Fibroblast of pulmonary artery (primary cell): Measurements from ENCODE around the gene KIR2DL1.
"Not testable (repeated sequence)": the region's sequence is repeated elsewhere in the genome, so short reads cannot be mapped to it uniquely, and the experiment has no call there.

ENCODE experiments used
- DNase-seq: peaks from one replicate; pipeline ENCODE4 v3.0.0-alpha.2; 2010; ENCODE audit warnings: low read depth
- H3K4me3 ChIP-seq: replicated peaks from 2 replicates; pipeline ENCODE4 v1.5.1; 2011; ENCODE audit warnings: low read depth, mild to moderate bottlenecking, control low read depth, low read length, moderate library complexity
- TF ChIP-seq, protein P1 (sequence below): IDR thresholded peaks from 2 replicates; pipeline ENCODE4 v1.5.1; 2011; ENCODE audit warnings: mild to moderate bottlenecking, control low read depth, low read length, inconsistent platforms; ENCODE audit errors: missing control alignments

The KIR2DL1 gene

DNA sequence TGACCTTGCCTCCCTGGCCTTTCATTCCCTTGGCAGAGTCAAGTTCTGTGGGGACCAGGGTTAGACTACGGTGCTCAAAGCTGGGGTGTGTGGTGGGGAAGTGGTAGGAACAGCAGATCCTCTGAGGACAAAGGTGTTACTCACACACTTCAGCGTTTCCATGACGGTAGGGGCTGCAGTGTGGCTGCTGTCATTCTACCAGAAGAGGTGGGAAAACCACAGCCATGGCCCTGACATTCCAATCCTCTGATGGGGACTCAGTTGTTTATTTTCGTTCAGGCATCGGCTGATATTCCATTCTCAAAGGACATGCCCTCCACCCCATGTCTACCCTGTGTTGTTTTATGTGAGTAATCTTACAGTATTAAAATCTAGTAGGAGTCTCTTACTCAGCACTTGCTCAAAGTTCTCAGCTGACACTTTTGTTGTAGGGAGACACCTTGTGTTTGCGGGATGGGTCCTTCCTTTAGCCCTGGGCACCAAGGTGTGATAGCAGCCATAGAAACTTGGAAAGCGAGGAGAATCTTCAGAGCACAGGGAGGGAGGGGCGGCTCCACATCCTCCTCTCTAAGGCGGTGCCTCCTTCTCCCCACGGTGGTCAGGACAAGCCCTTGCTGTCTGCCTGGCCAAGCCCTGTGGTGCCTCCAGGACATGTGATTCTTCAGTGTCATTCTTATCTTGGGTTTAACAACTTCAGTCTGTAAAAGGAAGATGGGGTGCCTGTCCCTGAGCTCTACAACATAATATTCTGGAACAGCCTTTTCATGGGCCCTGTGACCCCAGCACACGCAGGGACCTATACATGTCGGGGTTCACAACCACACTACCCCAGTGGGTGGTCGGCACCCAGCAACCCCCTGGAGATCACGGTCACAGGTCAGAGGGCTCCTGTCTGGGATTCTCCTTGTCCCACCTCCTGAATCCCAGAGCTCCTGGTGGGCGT, 1.7 kb downstream of the KIR2DL1 start:
- DNase-seq, H3K4me3 ChIP-seq: not testable (repeated sequence)

DNA sequence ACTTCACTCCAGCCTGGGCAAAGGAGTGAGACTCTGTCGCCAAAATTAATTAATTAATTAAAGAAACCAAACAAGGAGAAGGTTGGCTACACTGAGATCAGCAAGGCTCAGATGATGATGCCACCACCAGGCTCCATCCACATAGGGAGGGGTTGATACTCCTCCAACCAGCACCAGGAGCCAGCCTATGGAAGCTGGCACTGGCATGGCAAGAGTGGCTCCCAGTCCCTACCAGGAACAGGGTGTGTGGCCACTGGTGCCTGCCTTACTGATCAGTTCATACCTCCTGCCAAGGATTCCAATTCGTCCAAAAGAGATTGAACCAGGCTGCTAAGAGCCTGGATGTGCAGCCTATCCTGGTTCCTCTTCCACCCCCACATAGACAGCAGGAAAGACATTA, 3.1 kb downstream of the KIR2DL1 start:
- not testable (repeated sequence) for DNase-seq

DNA sequence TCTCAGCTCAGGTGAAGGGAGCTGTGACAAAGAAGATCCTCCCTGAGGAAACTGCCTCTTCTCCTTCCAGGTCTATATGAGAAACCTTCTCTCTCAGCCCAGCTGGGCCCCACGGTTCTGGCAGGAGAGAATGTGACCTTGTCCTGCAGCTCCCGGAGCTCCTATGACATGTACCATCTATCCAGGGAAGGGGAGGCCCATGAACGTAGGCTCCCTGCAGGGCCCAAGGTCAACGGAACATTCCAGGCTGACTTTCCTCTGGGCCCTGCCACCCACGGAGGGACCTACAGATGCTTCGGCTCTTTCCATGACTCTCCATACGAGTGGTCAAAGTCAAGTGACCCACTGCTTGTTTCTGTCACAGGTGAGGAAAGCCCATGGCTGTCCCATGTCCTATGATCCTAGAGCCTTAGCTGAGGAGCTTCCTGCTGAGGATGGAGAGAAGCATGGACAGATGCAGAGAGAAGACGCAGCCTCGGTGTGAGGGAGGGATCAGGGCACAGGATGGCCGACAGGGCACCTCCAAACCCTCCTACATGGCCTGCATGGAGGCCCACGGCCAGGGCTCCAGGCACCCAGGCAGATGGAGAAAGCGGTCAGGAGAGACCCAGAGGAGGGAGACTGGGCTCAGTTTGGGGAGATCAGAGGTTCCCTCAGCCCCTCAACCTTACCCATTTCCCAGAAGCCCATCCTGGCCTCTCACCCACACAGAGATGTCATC, 5.7 kb downstream of the KIR2DL1 start:
- not testable (repeated sequence) for DNase-seq, H3K4me3 ChIP-seq

More for the DNA sequence above, 3.1 kb downstream of the KIR2DL1 start:
- not testable (repeated sequence) for H3K4me3 ChIP-seq

DNA sequence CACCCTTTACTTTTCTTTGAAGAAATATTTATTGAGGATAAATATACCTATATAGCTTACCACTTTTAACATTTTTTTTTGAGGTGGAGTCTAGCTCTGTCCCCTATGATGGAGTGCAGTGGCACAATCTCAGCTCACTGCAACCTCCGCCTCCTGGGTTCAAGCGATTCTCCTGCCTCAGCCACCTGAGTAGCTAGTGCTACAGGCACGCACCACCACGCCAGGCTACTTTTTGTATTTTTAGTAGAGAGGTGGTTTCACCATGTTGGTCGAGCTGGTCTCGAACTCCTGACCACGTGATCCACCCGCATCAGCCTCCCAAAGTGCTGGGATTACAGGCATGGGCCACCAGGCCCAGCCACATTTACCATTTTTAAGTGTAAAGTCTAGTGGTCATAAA, 6.2 kb downstream of the KIR2DL1 start:
- DNase-seq, H3K4me3 ChIP-seq: not testable (repeated sequence)

DNA sequence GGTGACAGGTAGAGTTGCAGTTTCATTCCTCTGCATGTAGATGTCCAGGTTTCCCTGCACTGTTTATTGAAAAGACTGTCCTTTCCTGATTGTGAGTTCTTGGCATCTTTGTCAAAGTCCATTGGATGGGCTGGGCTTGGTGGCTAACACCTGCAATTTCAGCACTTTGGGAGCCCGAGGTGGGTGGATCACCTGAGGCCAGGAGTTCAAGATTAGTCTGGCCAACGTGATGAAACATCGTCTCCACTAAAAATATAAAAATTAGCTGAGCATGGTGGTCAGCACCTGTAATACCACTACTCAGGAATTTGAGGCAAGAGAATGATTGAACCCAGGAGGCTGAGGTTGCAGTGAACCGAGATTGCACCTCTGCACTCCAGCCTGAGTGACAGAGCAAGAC, 8.3 kb downstream of the KIR2DL1 start:
- not testable (repeated sequence) for DNase-seq, H3K4me3 ChIP-seq

DNA sequence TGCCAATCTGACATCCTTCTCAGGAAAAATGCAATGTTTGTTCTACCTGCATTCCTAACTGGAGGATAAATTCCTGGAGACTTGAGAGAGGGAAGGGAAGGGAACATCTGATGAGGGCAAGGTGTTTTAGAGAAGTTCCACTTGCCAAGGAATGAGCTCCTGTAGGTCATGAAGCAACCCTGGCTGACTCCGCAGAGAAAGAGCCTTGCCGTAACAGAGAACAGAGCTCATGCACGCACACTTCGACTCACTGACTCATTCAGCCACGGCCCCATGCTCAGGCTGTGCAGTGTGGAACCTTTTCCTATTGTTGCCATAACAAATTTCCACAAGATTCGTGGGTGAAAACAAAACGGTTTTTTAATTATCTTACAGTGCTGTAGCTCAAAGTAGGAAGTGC, 9.3 kb downstream of the KIR2DL1 start:
- DNase-seq, H3K4me3 ChIP-seq: not testable (repeated sequence)

DNA sequence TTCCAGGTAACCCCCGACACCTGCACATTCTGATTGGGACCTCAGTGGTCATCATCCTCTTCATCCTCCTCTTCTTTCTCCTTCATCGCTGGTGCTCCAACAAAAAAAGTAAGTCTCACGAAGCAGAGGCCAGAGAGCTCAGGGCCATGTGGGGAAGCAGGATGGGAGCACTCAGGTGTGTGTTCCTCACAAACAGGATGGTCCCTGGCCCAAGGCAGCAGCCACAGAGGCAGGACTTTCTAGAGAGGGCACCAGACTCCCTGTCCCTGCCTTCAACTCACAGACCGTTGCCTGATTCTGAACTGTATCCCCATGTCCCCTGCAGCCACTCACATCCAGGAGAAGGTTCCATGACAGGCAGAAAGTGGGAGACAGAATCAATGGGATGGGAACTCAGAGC, 13.3 kb downstream of the KIR2DL1 start:
- not testable (repeated sequence) for DNase-seq, H3K4me3 ChIP-seq

DNA sequence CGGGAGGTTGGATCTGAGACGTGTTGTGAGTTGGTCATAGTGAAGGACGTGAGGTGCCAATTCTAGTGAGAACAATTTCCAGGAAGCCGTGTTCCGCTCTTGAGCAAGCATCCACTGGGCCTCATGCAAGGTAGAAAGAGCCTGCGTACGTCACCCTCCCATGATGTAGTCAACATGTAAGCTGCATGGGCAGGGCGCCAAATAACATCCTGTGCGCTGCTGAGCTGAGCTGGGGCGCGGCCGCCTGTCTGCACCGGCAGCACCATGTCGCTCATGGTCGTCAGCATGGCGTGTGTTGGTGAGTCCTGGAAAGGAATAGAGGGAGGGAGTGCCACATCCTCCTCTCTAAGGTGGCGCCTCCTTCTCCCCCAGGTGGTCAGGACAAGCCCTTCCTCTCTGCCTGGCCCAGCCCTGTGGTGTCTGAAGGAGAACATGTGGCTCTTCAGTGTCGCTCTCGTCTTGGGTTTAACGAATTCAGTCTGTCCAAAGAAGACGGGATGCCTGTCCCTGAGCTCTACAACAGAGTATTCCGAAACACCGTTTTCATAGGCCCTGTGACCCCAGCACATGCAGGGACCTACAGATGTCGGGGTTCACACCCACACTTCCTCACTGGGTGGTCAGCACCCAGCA, 16.6 kb downstream of the KIR2DL1 start:
- not testable (repeated sequence) for H3K4me3 ChIP-seq, DNase-seq

DNA sequence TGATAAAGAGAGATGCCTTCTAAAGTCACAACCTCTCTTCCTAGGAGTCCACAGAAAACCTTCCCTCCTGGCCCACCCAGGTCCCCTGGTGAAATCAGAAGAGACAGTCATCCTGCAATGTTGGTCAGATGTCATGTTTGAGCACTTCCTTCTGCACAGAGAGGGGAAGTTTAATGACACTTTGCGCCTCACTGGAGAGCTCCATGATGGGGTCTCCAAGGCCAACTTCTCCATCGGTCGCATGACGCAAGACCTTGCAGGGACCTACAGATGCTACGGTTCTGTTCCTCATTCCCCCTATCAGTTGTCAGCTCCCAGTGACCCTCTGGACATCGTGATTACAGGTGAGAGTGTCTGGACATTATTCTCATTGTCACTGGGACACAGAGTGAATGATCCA, 18.6 kb downstream of the KIR2DL1 start:
- H3K4me3 ChIP-seq, DNase-seq: not testable (repeated sequence)

DNA sequence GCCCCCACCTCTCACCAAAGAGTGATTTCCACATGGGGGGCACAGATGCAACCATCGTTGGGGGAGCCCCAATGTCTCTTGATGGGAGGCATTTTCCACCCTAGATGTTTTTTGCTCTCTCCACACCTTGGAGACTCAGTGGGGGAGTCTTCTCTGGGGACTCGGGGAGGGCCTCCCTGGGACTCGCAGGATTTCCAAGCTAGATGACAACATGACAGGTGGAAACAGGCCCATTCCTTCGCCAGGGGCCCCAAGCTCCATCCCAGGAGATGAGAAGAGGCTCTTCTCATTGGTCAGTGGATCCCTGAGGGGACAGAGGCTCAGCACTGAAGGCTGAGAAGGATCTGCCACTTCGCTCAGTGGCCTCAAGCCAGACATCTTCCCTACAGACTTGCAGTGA, 21.1 kb downstream of the KIR2DL1 start:
- no peak for DNase-seq
- no peak overlapping the region for H3K4me3 ChIP-seq
- TF ChIP-seq, protein P1, sequence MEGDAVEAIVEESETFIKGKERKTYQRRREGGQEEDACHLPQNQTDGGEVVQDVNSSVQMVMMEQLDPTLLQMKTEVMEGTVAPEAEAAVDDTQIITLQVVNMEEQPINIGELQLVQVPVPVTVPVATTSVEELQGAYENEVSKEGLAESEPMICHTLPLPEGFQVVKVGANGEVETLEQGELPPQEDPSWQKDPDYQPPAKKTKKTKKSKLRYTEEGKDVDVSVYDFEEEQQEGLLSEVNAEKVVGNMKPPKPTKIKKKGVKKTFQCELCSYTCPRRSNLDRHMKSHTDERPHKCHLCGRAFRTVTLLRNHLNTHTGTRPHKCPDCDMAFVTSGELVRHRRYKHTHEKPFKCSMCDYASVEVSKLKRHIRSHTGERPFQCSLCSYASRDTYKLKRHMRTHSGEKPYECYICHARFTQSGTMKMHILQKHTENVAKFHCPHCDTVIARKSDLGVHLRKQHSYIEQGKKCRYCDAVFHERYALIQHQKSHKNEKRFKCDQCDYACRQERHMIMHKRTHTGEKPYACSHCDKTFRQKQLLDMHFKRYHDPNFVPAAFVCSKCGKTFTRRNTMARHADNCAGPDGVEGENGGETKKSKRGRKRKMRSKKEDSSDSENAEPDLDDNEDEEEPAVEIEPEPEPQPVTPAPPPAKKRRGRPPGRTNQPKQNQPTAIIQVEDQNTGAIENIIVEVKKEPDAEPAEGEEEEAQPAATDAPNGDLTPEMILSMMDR: no peak

DNA sequence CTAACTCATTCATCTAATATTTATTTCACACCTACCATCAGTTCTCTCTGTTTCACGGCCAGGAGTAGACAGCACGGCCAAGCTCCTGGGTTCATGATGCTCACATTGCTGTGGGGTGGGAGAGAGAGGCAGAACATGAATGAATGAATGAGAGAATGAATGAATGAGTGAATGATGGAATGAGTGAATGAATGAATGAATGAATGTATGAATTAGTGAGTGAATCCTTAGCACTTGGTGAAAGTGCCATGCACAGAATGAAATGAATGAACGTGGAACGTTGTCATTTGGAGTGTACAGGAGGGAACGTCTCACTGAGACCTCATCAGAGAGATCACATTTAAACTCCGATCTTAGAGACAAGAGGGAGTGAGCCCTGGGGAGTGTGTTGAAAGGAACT, 21.9 kb downstream of the KIR2DL1 start:
- TF ChIP-seq, protein P1: no peak
- DNase-seq: no peak
- H3K4me3 ChIP-seq: no peak overlapping the region
